H1 (cell line): ENCODE measurements around the gene RHBDD1. TPM values are rescaled to one million over a fixed set of nuclear protein-coding genes. Genes with fewer than 3 reads are reported as not detected.

Experiments
- CTCF ChIA-PET: fragments of 300-600 bp; sonication (Branson Sonifier 250); formaldehyde crosslinking; loops from one replicate; lab custom pipeline; 2021; ENCODE audit not compliant: partially characterized antibody; lab: Charles Lee
- POLR2A ChIA-PET: fragments of 300-600 bp; sonication (Branson Sonifier 250); formaldehyde crosslinking; loops from one replicate; lab custom pipeline; 2021; ENCODE audit warnings: inconsistent platforms; ENCODE audit not compliant: partially characterized antibody; lab: Charles Lee
- DNase-seq, 2 experiments: peaks; one replicate each; pipeline versions ENCODE4 v3.0.0 to v3.0.0-alpha.2; 2010 to 2022; ENCODE audit warnings: low spot score in 2 of 2, low read depth in 1 of 2, mixed read lengths in 1 of 2
- FAIRE-seq: peaks from 2 replicates; lab custom pipeline; 2011; peaks lifted over from hg19 to GRCh38; lab: Jason Lieb, UNC
- H2AFZ ChIP-seq: 2 replicates; pipeline ENCODE4 v1.8.1; 2012; ENCODE audit warnings: low read length, inconsistent platforms
- H2AK5ac ChIP-seq: 2 replicates; pipeline ENCODE4 v1.6.1; 2013; ENCODE audit warnings: low read depth, low read length
- H2BK120ac ChIP-seq: replicated peaks from 2 replicates; pipeline ENCODE3; 2013; ENCODE audit warnings: low read depth, low read length, inconsistent platforms
- H2BK12ac ChIP-seq: 2 replicates; pipeline ENCODE4 v1.6.1; 2013; ENCODE audit warnings: low read depth, low read length
- H2BK15ac ChIP-seq: 2 replicates; pipeline ENCODE4 v1.6.1; 2013; ENCODE audit warnings: low read length
- H2BK20ac ChIP-seq: 2 replicates; pipeline ENCODE4 v1.6.1; 2013; ENCODE audit warnings: low read length
- H2BK5ac ChIP-seq: 2 replicates; pipeline ENCODE4 v1.6.1; 2013; ENCODE audit warnings: low read depth, low read length
- H3K14ac ChIP-seq: 2 replicates; pipeline ENCODE4 v1.6.1; 2013; ENCODE audit warnings: inconsistent platforms; ENCODE audit not compliant: insufficient read length
- H3K18ac ChIP-seq: 2 replicates; pipeline ENCODE4 v1.6.1; 2013; ENCODE audit warnings: low read length; ENCODE audit errors: extremely low read depth
- H3K23ac ChIP-seq: 2 replicates; pipeline ENCODE4 v1.6.1; 2013; ENCODE audit warnings: inconsistent platforms; ENCODE audit not compliant: insufficient read length
- H3K23me2 ChIP-seq: 2 replicates; pipeline ENCODE4 v1.6.1; 2013; ENCODE audit warnings: low read depth, low read length
- H3K27ac ChIP-seq: 2 replicates; pipeline ENCODE4 v1.6.1; 2011; ENCODE audit warnings: low read depth, low read length, inconsistent platforms
- H3K27me3 ChIP-seq, 4 experiments: replicated peaks in 1 of 4; 1 replicate in 1 of 4; 2 replicates in 3 of 4; pipeline versions ENCODE4 v1.6.1 to v1.8.1; 2011 to 2013; ENCODE audit warnings: low read length in 3 of 4, mild to moderate bottlenecking in 3 of 4, inconsistent platforms in 2 of 4, mixed read lengths in 2 of 4, moderate library complexity in 1 of 4; ENCODE audit not compliant: control insufficient read depth in 3 of 4, insufficient read depth in 3 of 4; ENCODE audit errors: extremely low read depth in 1 of 4
- H3K36me3 ChIP-seq, 4 experiments: 2 replicates each; pipeline versions ENCODE4 v1.6.1 to v1.8.1; 2011 to 2013; ENCODE audit warnings: mild to moderate bottlenecking in 4 of 4, low read length in 3 of 4, moderate library complexity in 2 of 4, control low read depth in 1 of 4, inconsistent platforms in 1 of 4; ENCODE audit not compliant: insufficient read depth in 4 of 4, control insufficient read depth in 2 of 4
- H3K4ac ChIP-seq: replicated peaks from 2 replicates; pipeline ENCODE3; 2013; ENCODE audit warnings: low read length, low read depth, mixed read lengths, inconsistent platforms; ENCODE audit not compliant: insufficient read length
- H3K4me1 ChIP-seq, 4 experiments: replicated peaks in 1 of 4; 1 replicate in 1 of 4; 2 replicates in 3 of 4; pipeline versions ENCODE4 v1.6.1 to v1.8.1; 2011 to 2013; ENCODE audit warnings: low read length in 3 of 4, inconsistent platforms in 2 of 4, mixed read lengths in 1 of 4; ENCODE audit not compliant: insufficient read depth in 4 of 4, control insufficient read depth in 3 of 4
- H3K4me2 ChIP-seq, 2 experiments: 2 replicates each; pipeline versions ENCODE4 v1.6.1 to v1.8.1; 2011 to 2013; ENCODE audit warnings: low read depth in 2 of 2, low read length in 2 of 2, control low read depth in 1 of 2, inconsistent platforms in 1 of 2, mild to moderate bottlenecking in 1 of 2; ENCODE audit not compliant: insufficient read depth in 1 of 2
- H3K4me3 ChIP-seq, 4 experiments: fragments of 200-600, 300-600 bp in 1 of 4; sonication (generic), shearing (Covaris generic), sonication (Bioruptor Twin) in 1 of 4; 2 replicates each; pipeline versions ENCODE4 v1.5.1 to v1.8.1; 2011 to 2016; ENCODE audit warnings: low read length in 4 of 4, low read depth in 3 of 4, control low read depth in 2 of 4, inconsistent platforms in 2 of 4, mild to moderate bottlenecking in 2 of 4, mixed read lengths in 1 of 4, moderate library complexity in 1 of 4; ENCODE audit not compliant: insufficient read depth in 2 of 4; ENCODE audit errors: extremely low read depth in 1 of 4
- H3K56ac ChIP-seq: replicated peaks from 2 replicates; pipeline ENCODE3; 2013; ENCODE audit warnings: low read depth, mild to moderate bottlenecking, mixed read lengths, low read length, inconsistent platforms; ENCODE audit not compliant: insufficient read length
- H3K79me1 ChIP-seq: 2 replicates; pipeline ENCODE4 v1.6.1; 2013; ENCODE audit warnings: low read depth, low read length, control low read depth
- H3K79me2 ChIP-seq, 2 experiments: 2 replicates each; pipeline versions ENCODE4 v1.6.1 to v1.8.1; 2012 to 2013; ENCODE audit warnings: low read length in 2 of 2, mild to moderate bottlenecking in 2 of 2, inconsistent platforms in 1 of 2; ENCODE audit not compliant: insufficient read depth in 2 of 2, control insufficient read depth in 1 of 2
- H3K9ac ChIP-seq, 4 experiments: replicated peaks in 1 of 4; 1 replicate in 1 of 4; 2 replicates in 3 of 4; pipeline versions ENCODE4 v1.6.1 to v1.8.1; 2011 to 2013; ENCODE audit warnings: low read depth in 3 of 4, low read length in 3 of 4, control low read depth in 2 of 4, mild to moderate bottlenecking in 2 of 4, moderate library complexity in 2 of 4, inconsistent platforms in 1 of 4; ENCODE audit errors: extremely low read depth in 1 of 4
- H3K9me3 ChIP-seq, 2 experiments: 2 replicates each; pipeline versions ENCODE4 v1.6.1 to v1.8.1; 2012 to 2013; ENCODE audit warnings: mild to moderate bottlenecking in 2 of 2, moderate library complexity in 2 of 2, control low read depth in 1 of 2, inconsistent platforms in 1 of 2, low read depth in 1 of 2, low read length in 1 of 2, mixed read lengths in 1 of 2; ENCODE audit not compliant: insufficient read depth in 2 of 2
- H4K20me1 ChIP-seq, 2 experiments: replicated peaks in 1 of 2; 2 replicates each; pipeline versions ENCODE3 to v1.8.1; 2011 to 2013; ENCODE audit warnings: inconsistent platforms in 2 of 2, low read length in 2 of 2, mild to moderate bottlenecking in 1 of 2; ENCODE audit not compliant: insufficient read depth in 2 of 2, control insufficient read depth in 1 of 2
- H4K5ac ChIP-seq: 2 replicates; pipeline ENCODE4 v1.6.1; 2013; ENCODE audit warnings: low read length, low read depth, mixed read lengths, inconsistent platforms; ENCODE audit not compliant: insufficient read length
- H4K8ac ChIP-seq: 2 replicates; pipeline ENCODE4 v1.8.0; 2013; ENCODE audit warnings: mild to moderate bottlenecking, moderate library complexity, low read length, inconsistent platforms; ENCODE audit not compliant: insufficient read depth; ENCODE audit errors: extremely low read depth
- H4K91ac ChIP-seq: replicated peaks from 2 replicates; pipeline ENCODE3; 2013; ENCODE audit warnings: low read length, mixed read lengths, inconsistent platforms; ENCODE audit not compliant: insufficient read length
- FOSL1 ChIP-seq: IDR thresholded peaks from 2 replicates; pipeline ENCODE4 v1.6.1; 2011; ENCODE audit warnings: mild to moderate bottlenecking, low read depth, low read length, moderate library complexity; ENCODE audit not compliant: insufficient read depth
- GABPA ChIP-seq: IDR thresholded peaks from 2 replicates; pipeline ENCODE4 v1.6.1; 2011; ENCODE audit warnings: mild to moderate bottlenecking, low read length, moderate library complexity, borderline replicate concordance; ENCODE audit not compliant: insufficient read depth
- KDM4A ChIP-seq: IDR thresholded peaks from one replicate; pipeline ENCODE4 v1.7.1; 2012; ENCODE audit warnings: low read depth, mild to moderate bottlenecking, moderate library complexity, low read length, inconsistent platforms; ENCODE audit not compliant: severe bottlenecking
- NANOG ChIP-seq: IDR thresholded peaks from 2 replicates; pipeline ENCODE4 v1.6.1; 2011; ENCODE audit warnings: low read length, low read depth, mild to moderate bottlenecking, inconsistent platforms; ENCODE audit not compliant: insufficient read depth, poor library complexity, severe bottlenecking
- RBBP5 ChIP-seq: IDR thresholded peaks from 2 replicates; pipeline ENCODE4 v1.7.1; 2012; ENCODE audit warnings: low read depth, mild to moderate bottlenecking, inconsistent platforms, low read length, moderate library complexity, borderline replicate concordance
- RNF2 ChIP-seq: fragments of 200-900, 300-1000 bp; sonication (generic); IDR thresholded peaks from 2 replicates; pipeline ENCODE4 v1.7.1; 2016; ENCODE audit warnings: borderline replicate concordance, low read depth, mild to moderate bottlenecking, antibody characterized with exemption, low read length; ENCODE audit not compliant: poor library complexity, severe bottlenecking; ENCODE audit errors: missing control alignments
- SAP30 ChIP-seq: fragments of 300-600 bp; sonication (generic); IDR thresholded peaks from 2 replicates; pipeline ENCODE4 v1.7.1; 2012; ENCODE audit warnings: low read length, moderate library complexity, mild to moderate bottlenecking, inconsistent platforms; ENCODE audit not compliant: insufficient read depth, insufficient replicate concordance
- SP4 ChIP-seq: IDR thresholded peaks from 2 replicates; pipeline ENCODE4 v1.6.1; 2012; ENCODE audit warnings: low read length, inconsistent platforms
- SRF ChIP-seq: IDR thresholded peaks from 2 replicates; pipeline ENCODE4 v1.6.1; 2011; ENCODE audit warnings: mild to moderate bottlenecking, low read depth, low read length, moderate library complexity
- TAF1 ChIP-seq: IDR thresholded peaks from 2 replicates; pipeline ENCODE4 v1.6.1; 2011; ENCODE audit warnings: mild to moderate bottlenecking, low read depth, low read length
- TAF7 ChIP-seq: optimal IDR thresholded peaks from 2 replicates; pipeline ENCODE3; 2011; ENCODE audit warnings: low read depth, mild to moderate bottlenecking, inconsistent platforms, low read length, moderate library complexity, borderline replicate concordance
- TCF12 ChIP-seq: IDR thresholded peaks from 2 replicates; pipeline ENCODE4 v1.6.1; 2011; ENCODE audit warnings: low read depth, mild to moderate bottlenecking, low read length
- YY1 ChIP-seq: IDR thresholded peaks from 2 replicates; pipeline ENCODE4 v1.6.1; 2011; ENCODE audit warnings: low read depth, mild to moderate bottlenecking, low read length
- WGBS, 2 experiments: shearing (Covaris generic) in 1 of 2; methylation state at CpG; one replicate each; pipeline versions ENCODE4 v1.1.6 to v1.1.7; 2013 to 2015; ENCODE audit warnings: low lambda C conversion rate in 2 of 2, mixed read lengths in 2 of 2, inconsistent platforms in 1 of 2, low coverage in 1 of 2, missing lambda C conversion rate in 1 of 2; ENCODE audit not compliant: insufficient replicate concordance in 2 of 2, insufficient coverage in 1 of 2, insufficient read length in 1 of 2; ENCODE audit errors: extremely low coverage in 1 of 2, missing lambda C conversion rate in 1 of 2; 5-methylcytosine and 5-hydroxymethylcytosine counted together
- polyA plus RNA-seq, 7 experiments: library from polyadenylated mRNA; depleted of rRNA in 3 of 7; stranded (reverse) in 5 of 7; unstranded in 2 of 7; fragments of >200 nt in 5 of 7; fragments of 200-250 nt in 2 of 7; gene quantifications; 1 replicate in 5 of 7; 2 replicates in 1 of 7; 4 replicates in 1 of 7; pipeline versions ENCODE4 v1.2.1 to v1.2.3, GENCODE V29; 2011 to 2013; ENCODE audit warnings: missing spikeins in 2 of 7, mixed read lengths in 2 of 7
- total RNA-seq: library from RNA; stranded (reverse); fragmentation: NEBNext Ultra II Directional; extraction: Animal tissue kit (Norgen Biotek cat#: 25700); gene quantifications from 2 replicates; pipeline ENCODE4 v1.2.1, GENCODE V29; 2021

RHBDD1 gene
- total and polyA plus RNA-seq, 2 of the 8 experiments (the other 6 are each of a cell fraction or from before 2014, with no cell fraction given) = 10.5 to 23.1 TPM

DNA sequence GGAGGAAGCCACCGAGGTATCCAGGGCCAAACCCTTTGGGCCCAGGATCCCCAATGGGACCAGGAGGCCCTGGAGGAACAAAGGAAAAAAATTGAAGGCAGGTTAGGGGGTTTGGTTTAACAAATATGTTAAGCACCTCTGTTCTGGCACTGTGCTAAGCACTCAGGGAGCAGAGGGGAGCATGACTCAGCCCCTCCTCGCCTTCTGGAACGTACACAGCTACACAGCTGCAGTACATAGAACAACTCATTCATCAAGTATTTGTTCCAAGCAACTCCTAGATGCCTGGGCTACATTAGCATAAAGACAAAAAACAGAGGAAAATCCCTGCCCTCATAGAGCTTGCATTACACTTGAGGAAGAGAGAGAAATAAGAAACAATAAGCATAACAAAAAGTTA is 174.6 kb downstream of the RHBDD1 start:
- no peak overlapping the region for H3K18ac ChIP-seq
- H2AK5ac ChIP-seq = no peak overlapping the region
- DNase-seq (no peak), FAIRE-seq (no peak)
- POLR2A ChIA-PET = interaction anchor here (1.0 kb wide), 1 partner anchor 23 kb away, joined by 3 read pairs; no protein-coding TSS in a partner anchor
- H4K91ac ChIP-seq = no peak overlapping the region
- H3K27ac ChIP-seq = no peak overlapping the region
- H3K9me3 ChIP-seq = no peaks in the 10 kb centered on the region
- 94% methylated on average over 3 of the region's 3 CpGs; no CpG with 5 or more reads in 1 of the 2 experiments for WGBS, 2 experiments
- H3K27me3 ChIP-seq = no peaks in the 10 kb centered on the region
- no peaks in the 10 kb centered on the region for H3K23me2 ChIP-seq
- H2BK120ac ChIP-seq = no peak overlapping the region
- no peak overlapping the region for H3K4ac ChIP-seq
- no peak overlapping the region for H4K8ac ChIP-seq
- H3K36me3 ChIP-seq = no peaks in the 10 kb centered on the region
- CTCF ChIA-PET = interaction anchor here (1.7 kb wide), 1 partner anchor 23 kb away, joined by 7 read pairs; no protein-coding TSS in a partner anchor
- no peak overlapping the region for H3K4me2 ChIP-seq
- H3K4me1 ChIP-seq = peaks cover 0 to 3% (median 0%) of the 10 kb centered on the region in 4 experiments; a peak in 2 of 7 replicates
- no peak overlapping the region for H2AFZ ChIP-seq
- no peak overlapping the region for H4K5ac ChIP-seq
- no peak overlapping the region for H2BK15ac ChIP-seq
- no peak overlapping the region for H3K56ac ChIP-seq
- H2BK5ac ChIP-seq = no peak overlapping the region
- H2BK12ac ChIP-seq = no peak overlapping the region
- H3K23ac ChIP-seq = no peak overlapping the region
- no peak overlapping the region for H3K4me3 ChIP-seq
- no peaks in the 10 kb centered on the region for H4K20me1 ChIP-seq
- H3K79me1 ChIP-seq = no peaks in the 10 kb centered on the region
- no peaks in the 10 kb centered on the region for H3K79me2 ChIP-seq
- H2BK20ac ChIP-seq = no peak overlapping the region
- H3K9ac ChIP-seq = no peak overlapping the region
- no peak overlapping the region for H3K14ac ChIP-seq
- no peak for TF ChIP-seq SP4
- no peak for TF ChIP-seq KDM4A
- TF ChIP-seq TAF1 = no peak
- TF ChIP-seq SRF = no peak
- TF ChIP-seq NANOG = no peak
- TF ChIP-seq FOSL1 = no peak
- no peak for TF ChIP-seq RBBP5
- no peak for TF ChIP-seq SAP30
- TF ChIP-seq YY1 = no peak
- TF ChIP-seq TAF7 = no peak
- no peak for TF ChIP-seq RNF2
- no peak for TF ChIP-seq GABPA
- no peak for TF ChIP-seq TCF12
